ENCODE measurements around the gene CBFA2T3. TPM values are rescaled to one million over a fixed set of nuclear protein-coding genes. Genes with fewer than 3 reads are reported as not detected.

The CBFA2T3 gene
- total RNA-seq, 1 donor from 2014 or later = not detected

DNA sequence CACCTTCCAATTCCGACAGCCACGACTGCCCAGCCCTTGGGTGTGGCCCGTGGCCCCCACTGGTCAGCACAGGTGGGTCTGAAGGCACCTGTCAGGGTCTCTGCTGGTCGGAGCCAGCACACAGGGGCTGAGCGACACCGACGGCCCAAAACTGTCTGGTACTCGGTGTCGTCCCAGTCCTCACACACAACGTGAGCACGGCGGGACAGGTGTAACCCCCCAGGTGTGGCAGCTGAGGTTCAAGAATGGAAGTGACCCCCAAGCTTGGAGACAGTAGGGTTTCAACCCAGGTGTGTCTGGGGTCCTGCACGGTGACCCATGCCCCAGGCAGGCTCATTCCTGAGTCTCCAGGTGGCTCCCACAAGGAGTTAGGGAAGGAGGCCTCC lies 121.3 kb downstream of the CBFA2T3 start:
- Mint-ChIP-seq H3K4me3 (ENCODE audit: unreplicated experiment) (peak overlapping the region; percentile 67), H3K4me1 (ENCODE audit: low read depth) (peaks cover 22% of the 10 kb centered on the region), H3K9me3 (ENCODE audit: low read depth) (no peaks in the 10 kb centered on the region), H3K36me3 (ENCODE audit: low read depth) (peaks cover 3% of the 10 kb centered on the region), H3K27me3 (ENCODE audit: low read depth) (no peaks in the 10 kb centered on the region), H3K27ac (ENCODE audit: unreplicated experiment) (peak overlapping the region; percentile 36)
- no peak for DNase-seq (ENCODE audit: low spot score)
- TF ChIP-seq, protein P1, sequence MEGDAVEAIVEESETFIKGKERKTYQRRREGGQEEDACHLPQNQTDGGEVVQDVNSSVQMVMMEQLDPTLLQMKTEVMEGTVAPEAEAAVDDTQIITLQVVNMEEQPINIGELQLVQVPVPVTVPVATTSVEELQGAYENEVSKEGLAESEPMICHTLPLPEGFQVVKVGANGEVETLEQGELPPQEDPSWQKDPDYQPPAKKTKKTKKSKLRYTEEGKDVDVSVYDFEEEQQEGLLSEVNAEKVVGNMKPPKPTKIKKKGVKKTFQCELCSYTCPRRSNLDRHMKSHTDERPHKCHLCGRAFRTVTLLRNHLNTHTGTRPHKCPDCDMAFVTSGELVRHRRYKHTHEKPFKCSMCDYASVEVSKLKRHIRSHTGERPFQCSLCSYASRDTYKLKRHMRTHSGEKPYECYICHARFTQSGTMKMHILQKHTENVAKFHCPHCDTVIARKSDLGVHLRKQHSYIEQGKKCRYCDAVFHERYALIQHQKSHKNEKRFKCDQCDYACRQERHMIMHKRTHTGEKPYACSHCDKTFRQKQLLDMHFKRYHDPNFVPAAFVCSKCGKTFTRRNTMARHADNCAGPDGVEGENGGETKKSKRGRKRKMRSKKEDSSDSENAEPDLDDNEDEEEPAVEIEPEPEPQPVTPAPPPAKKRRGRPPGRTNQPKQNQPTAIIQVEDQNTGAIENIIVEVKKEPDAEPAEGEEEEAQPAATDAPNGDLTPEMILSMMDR (IDR thresholded peaks at IDR 0.05) = no peak

DNA sequence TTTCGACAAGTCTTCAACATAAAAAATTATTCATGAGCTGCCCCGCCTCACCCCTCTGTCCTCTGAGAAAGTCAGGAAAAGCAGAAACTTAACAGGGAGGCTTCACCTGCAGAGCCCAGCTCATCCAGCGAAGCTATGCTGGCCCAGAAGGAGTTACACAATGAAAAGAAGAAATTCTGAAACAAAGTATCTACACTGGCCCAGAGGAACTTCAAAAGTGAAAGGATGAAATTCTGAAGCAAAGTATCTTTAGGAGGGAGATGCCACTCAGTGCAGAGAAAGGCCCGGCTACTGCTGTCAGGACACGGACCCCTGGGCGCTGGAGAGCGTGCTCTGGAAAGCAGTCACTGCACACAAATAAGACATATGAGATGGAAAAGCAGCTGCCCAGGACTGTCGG lies 121.8 kb downstream of the CBFA2T3 start:
- no peak for DNase-seq (ENCODE audit: low spot score)
- Mint-ChIP-seq H3K9me3 (ENCODE audit: low read depth) (no peaks in the 10 kb centered on the region), H3K27me3 (ENCODE audit: low read depth) (no peaks in the 10 kb centered on the region), H3K36me3 (ENCODE audit: low read depth) (peaks cover 2% of the 10 kb centered on the region), H3K4me1 (ENCODE audit: low read depth) (peaks cover 22% of the 10 kb centered on the region), H3K4me3 (ENCODE audit: unreplicated experiment) (peak overlapping the region; percentile 48), H3K27ac (ENCODE audit: unreplicated experiment) (no peak overlapping the region)
- TF ChIP-seq, protein P1 (IDR thresholded peaks at IDR 0.05) = no peak

DNA sequence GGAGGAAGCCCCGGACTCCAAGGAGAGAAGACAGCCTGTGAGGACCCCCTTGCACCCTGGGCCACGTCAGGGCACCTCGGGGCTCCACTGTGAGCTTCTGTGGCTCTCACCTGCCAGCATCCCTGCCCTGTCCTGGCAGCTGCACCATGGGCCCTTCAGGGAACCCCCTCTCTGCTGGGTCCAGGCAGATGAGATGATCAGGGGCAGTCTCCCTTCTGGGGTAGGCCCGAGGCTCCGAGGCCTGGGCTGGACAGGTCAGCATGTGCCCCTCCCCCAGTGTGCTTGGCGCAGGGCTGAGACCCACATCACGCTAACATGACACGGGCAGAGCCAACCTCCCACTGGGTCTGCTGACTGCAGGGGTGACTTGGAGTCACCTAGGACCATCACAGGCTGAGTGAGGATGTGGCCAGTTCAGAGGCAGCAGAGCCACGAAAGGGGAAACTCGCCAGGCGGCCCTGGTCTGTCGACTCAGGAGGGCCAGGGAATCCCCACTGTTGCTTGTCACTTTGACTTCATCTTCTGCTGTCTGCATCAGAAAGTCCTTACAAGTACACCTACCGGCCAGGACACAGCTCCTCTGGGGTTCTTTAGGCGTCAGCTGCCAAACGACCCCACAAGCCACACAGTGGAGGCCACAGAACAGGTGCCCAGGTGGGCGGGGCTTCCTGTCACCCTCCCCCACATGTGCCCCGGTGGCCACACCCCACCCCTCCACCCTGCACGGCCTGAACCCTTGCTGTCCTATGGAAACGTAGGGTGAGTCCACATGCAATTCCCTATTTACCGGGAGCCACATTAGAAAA lies 122.5 kb downstream of the CBFA2T3 start:
- no peaks in the 10 kb centered on the region for H3K9me3 Mint-ChIP-seq (ENCODE audit: low read depth)
- no peaks in the 10 kb centered on the region for H3K27me3 Mint-ChIP-seq (ENCODE audit: low read depth)
- no peak for DNase-seq (ENCODE audit: low spot score)
- peaks cover 22% of the 10 kb centered on the region for H3K4me1 Mint-ChIP-seq (ENCODE audit: low read depth)
- TF ChIP-seq, protein P1 (IDR thresholded peaks at IDR 0.05) = no peak
- no peak overlapping the region for H3K27ac Mint-ChIP-seq (ENCODE audit: unreplicated experiment)
- H3K36me3 Mint-ChIP-seq (ENCODE audit: low read depth) = peaks cover 2% of the 10 kb centered on the region
- H3K4me3 Mint-ChIP-seq (ENCODE audit: unreplicated experiment) = peak overlapping the region; percentile 48

DNA sequence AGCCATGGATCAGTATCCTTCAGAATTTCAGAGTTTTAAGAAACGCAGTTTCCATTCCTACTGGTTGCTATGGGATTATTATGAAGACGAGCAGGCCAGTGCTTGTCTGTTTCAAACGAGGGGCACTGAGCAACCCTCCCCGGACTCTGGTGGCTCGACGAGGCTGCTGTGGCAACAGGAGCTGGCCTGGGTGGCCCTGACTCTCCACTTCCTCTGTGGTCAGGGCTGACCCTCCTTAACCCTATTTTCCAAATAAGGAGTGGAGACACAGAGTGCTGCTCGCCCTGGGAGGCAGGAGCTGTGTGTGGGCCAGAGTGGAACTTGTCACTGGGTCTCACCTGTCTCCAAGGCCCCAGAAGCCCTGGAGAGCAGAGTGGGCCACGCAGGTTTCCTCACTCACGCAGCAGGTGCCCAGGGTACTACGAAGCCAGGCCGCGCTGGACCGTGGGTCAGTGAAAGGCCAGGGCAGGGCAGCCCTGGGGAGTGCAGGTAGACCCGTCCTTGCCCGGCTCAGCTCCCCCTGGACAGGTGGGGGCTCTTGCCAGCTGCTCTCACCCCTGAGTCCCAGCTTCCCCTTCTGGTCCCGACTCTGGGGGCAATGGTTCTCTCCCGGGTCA lies 123.6 kb downstream of the CBFA2T3 start:
- no peaks in the 10 kb centered on the region for H3K9me3 Mint-ChIP-seq (ENCODE audit: low read depth)
- no peaks in the 10 kb centered on the region for H3K27me3 Mint-ChIP-seq (ENCODE audit: low read depth)
- no peak overlapping the region for H3K4me3 Mint-ChIP-seq (ENCODE audit: unreplicated experiment)
- no peak for DNase-seq (ENCODE audit: low spot score)
- TF ChIP-seq, protein P1 (IDR thresholded peaks at IDR 0.05) = no peak
- H3K4me1 Mint-ChIP-seq (ENCODE audit: low read depth) = peaks cover 20% of the 10 kb centered on the region
- H3K36me3 Mint-ChIP-seq (ENCODE audit: low read depth) = peaks cover 2% of the 10 kb centered on the region
- no peak overlapping the region for H3K27ac Mint-ChIP-seq (ENCODE audit: unreplicated experiment)

DNA sequence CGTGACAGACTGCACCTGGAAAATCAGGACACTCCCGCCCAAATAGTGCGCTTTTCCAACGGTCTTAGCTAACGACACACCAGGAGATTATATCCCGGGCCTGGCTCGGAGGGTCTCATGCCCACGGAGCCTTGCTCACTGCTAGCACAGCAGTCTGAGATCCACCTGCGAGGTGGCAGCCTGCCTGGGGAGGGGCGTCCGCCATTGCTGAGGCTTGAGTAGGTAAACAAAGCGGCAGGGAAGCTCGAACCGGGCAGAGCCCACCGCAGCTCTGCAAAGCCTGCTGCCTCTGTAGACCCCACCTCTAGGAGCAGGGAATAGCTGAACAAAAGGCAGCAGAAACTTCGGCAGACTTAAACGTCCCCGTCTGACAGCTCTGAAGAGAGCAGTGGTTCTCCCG lies 125.4 kb downstream of the CBFA2T3 start:
- H3K27me3 Mint-ChIP-seq (ENCODE audit: low read depth) = no peaks in the 10 kb centered on the region
- no peak overlapping the region for H3K4me3 Mint-ChIP-seq (ENCODE audit: unreplicated experiment)
- no peak for DNase-seq (ENCODE audit: low spot score)
- peaks cover 10% of the 10 kb centered on the region for H3K4me1 Mint-ChIP-seq (ENCODE audit: low read depth)
- peaks cover 1% of the 10 kb centered on the region for H3K36me3 Mint-ChIP-seq (ENCODE audit: low read depth)
- H3K27ac Mint-ChIP-seq (ENCODE audit: unreplicated experiment) = no peak overlapping the region
- TF ChIP-seq, protein P1 (IDR thresholded peaks at IDR 0.05) = no peak
- no peaks in the 10 kb centered on the region for H3K9me3 Mint-ChIP-seq (ENCODE audit: low read depth)

Data from chondrocyte (in vitro differentiated cells).